Activated CD8-positive, alpha-beta memory T cell treated with anti-CD3 and anti-CD28 coated beads, Interleukin-2, amount 50 U/mL, for 1 hour (primary cell): Measurements from ENCODE around the gene RARS2.

ENCODE experiments used
- DNase-seq: peaks from one replicate; pipeline ENCODE4 v3.0.0-alpha.2; 2020; ENCODE audit errors: extremely low read depth

RARS2 gene

GRCh38 chr6:87574237-87574804 lies 15.5 kb downstream of the RARS2 start:
- no peak for DNase-seq

- no peak for DNase-seq
Observed at GRCh38 chr6:87573307-87574024, 16.3 kb downstream of the RARS2 start.

- no peak for DNase-seq
Observed at GRCh38 chr6:87572883-87573282, 16.9 kb downstream of the RARS2 start.

GRCh38 chr6:87572021-87572420 lies 17.8 kb downstream of the RARS2 start:
- DNase-seq, result no peak

- no peak for DNase-seq
Observed at GRCh38 chr6:87561017-87561416, 28.8 kb downstream of the RARS2 start.

- no peak for DNase-seq
Observed at GRCh38 chr6:87558446-87558845, 31.3 kb downstream of the RARS2 start.

- no peak for DNase-seq
Observed at GRCh38 chr6:87555506-87555905, 34.3 kb downstream of the RARS2 start.

- no peak for DNase-seq
Observed at GRCh38 chr6:87553159-87553765, 36.5 kb downstream of the RARS2 start.

GRCh38 chr6:87551799-87552198 lies 38.0 kb downstream of the RARS2 start:
- no peak for DNase-seq

GRCh38 chr6:87544474-87544735 lies 45.4 kb downstream of the RARS2 start:
- DNase-seq, result no peak

GRCh38 chr6:87543696-87544473 lies 45.9 kb downstream of the RARS2 start:
- DNase-seq, result no peak

- no peak for DNase-seq
Observed at GRCh38 chr6:87541744-87542143, 48.0 kb downstream of the RARS2 start.

- no peak for DNase-seq
Observed at GRCh38 chr6:87541041-87541440, 48.7 kb downstream of the RARS2 start.

- no peak for DNase-seq
Observed at GRCh38 chr6:87540539-87540938, 49.2 kb downstream of the RARS2 start.

- DNase-seq, result no peak
Observed at GRCh38 chr6:87539554-87539953, 50.2 kb downstream of the RARS2 start.

GRCh38 chr6:87538510-87539260 lies 51.1 kb downstream of the RARS2 start:
- no peak for DNase-seq

- no peak for DNase-seq
Observed at GRCh38 chr6:87534377-87535047, 55.3 kb downstream of the RARS2 start.

- no peak for DNase-seq
Observed at GRCh38 chr6:87529221-87529620, 60.6 kb downstream of the RARS2 start.

- no peak for DNase-seq
Observed at GRCh38 chr6:87522686-87523085, 67.1 kb downstream of the RARS2 start.

- DNase-seq, result no peak
Observed at GRCh38 chr6:87518453-87518852, 71.3 kb downstream of the RARS2 start.

- no peak for DNase-seq
Observed at GRCh38 chr6:87514831-87515230, 75.0 kb downstream of the RARS2 start.

GRCh38 chr6:87504441-87504840 lies 85.3 kb downstream of the RARS2 start:
- no peak for DNase-seq
